Peyer's patch (tissue), 4 donors: Measurements from ENCODE around the gene RALGAPA1. TPM values are rescaled to one million over a fixed set of nuclear protein-coding genes. Genes with fewer than 3 reads are reported as not detected.
A peak's percentile ranks its signal among the peaks of the same experiment; 100 is the strongest.
"Not testable (repeated sequence)": the region's sequence is repeated elsewhere in the genome, so short reads cannot be mapped to it uniquely, and the experiment has no call there.

Source experiments
- DNase-seq, 3 donors: peaks; one replicate each; pipeline ENCODE4 v3.0.0-alpha.2; 2017 to 2019
- H3K27ac ChIP-seq, 4 donors: fragments of 200-600 bp; sonication (generic); one replicate each; pipeline ENCODE4 v1.5.1; 2016 to 2019
- H3K27me3 ChIP-seq, 2 donors: fragments of 200-600 bp; sonication (generic); one replicate each; pipeline ENCODE4 v1.5.1; 2019
- H3K36me3 ChIP-seq, 3 donors: fragments of 200-600 bp; sonication (generic); one replicate each; pipeline ENCODE4 v1.5.1; 2016 to 2019
- H3K4me1 ChIP-seq, 4 donors: fragments of 200-600 bp; sonication (generic); one replicate each; pipeline ENCODE4 v1.5.1; 2016 to 2019
- H3K4me3 ChIP-seq, 4 donors: fragments of 200-600 bp; sonication (generic); 1 replicate in 3 of 4; 2 replicates in 1 of 4; pipeline ENCODE4 v1.5.1; 2016 to 2019; ENCODE audit warnings: mild to moderate bottlenecking in 1 of 4
- H3K9me3 ChIP-seq, 4 donors: fragments of 200-600 bp; sonication (generic); one replicate each; pipeline ENCODE4 v1.5.1; 2016 to 2019; ENCODE audit warnings: mild to moderate bottlenecking in 1 of 4
- POLR2A ChIP-seq, 2 donors: fragments of 450-650 bp; IDR thresholded peaks; one replicate each; pipeline ENCODE4 v1.5.1; 2017; ENCODE audit warnings: antibody characterized with exemption in 2 of 2, mild to moderate bottlenecking in 2 of 2, moderate library complexity in 2 of 2
- total RNA-seq, 4 donors: library from RNA; depleted of rRNA; stranded (reverse); fragments of >200 nt; gene quantifications; one replicate each; pipeline ENCODE4 v1.1.0, GENCODE V29; 2016
- TF ChIP-seq, protein P1 (sequence below), 6 experiments: fragments of 450-650 bp in 4 of 6; fragments of 200-600 bp in 2 of 6; sonication (generic) in 1 of 6; IDR thresholded peaks; one replicate each; pipeline ENCODE4 v1.5.1; 2017 to 2019; ENCODE audit warnings: antibody characterized with exemption in 6 of 6, mild to moderate bottlenecking in 3 of 6, moderate library complexity in 1 of 6

RALGAPA1 gene
- total RNA-seq: 100 to 1,000 TPM in 2 of 4 donors, 10 to 100 TPM in 2; 61.8 to 163 (median 89.4) TPM

- H3K4me3 ChIP-seq: peak within 1 kb of the TSS; percentile 63 to 83 (median 72)
- peak within 1 kb of the TSS; percentile 90 to 95 (median 92) for H3K27ac ChIP-seq
- not testable (repeated sequence) for H3K36me3 ChIP-seq, H3K27me3 ChIP-seq, H3K9me3 ChIP-seq
- H3K4me1 ChIP-seq: peaks cover 0 to 23% (median 0%) of the 10 kb centered on the region in 4 donors
- peak; percentile 95 to 96 for TF ChIP-seq POLR2A (IDR thresholded peaks at IDR 0.05)
- TF ChIP-seq, protein P1, sequence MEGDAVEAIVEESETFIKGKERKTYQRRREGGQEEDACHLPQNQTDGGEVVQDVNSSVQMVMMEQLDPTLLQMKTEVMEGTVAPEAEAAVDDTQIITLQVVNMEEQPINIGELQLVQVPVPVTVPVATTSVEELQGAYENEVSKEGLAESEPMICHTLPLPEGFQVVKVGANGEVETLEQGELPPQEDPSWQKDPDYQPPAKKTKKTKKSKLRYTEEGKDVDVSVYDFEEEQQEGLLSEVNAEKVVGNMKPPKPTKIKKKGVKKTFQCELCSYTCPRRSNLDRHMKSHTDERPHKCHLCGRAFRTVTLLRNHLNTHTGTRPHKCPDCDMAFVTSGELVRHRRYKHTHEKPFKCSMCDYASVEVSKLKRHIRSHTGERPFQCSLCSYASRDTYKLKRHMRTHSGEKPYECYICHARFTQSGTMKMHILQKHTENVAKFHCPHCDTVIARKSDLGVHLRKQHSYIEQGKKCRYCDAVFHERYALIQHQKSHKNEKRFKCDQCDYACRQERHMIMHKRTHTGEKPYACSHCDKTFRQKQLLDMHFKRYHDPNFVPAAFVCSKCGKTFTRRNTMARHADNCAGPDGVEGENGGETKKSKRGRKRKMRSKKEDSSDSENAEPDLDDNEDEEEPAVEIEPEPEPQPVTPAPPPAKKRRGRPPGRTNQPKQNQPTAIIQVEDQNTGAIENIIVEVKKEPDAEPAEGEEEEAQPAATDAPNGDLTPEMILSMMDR (IDR thresholded peaks at IDR 0.05): peak in 4 of 6 experiments; percentile 35 to 69 (median 61)
- DNase-seq: peak; percentile 92 to 98 (median 95)
Observed at GRCh38 chr14:35808638-35809563, at the start of gene RALGAPA1. TSS of gene RALGAPA1 (minus strand) at chr14:35809295. CDS start at chr14:35808835, 460 bp downstream.

- H3K36me3 ChIP-seq: no peaks in the 10 kb centered on the region
- H3K27ac ChIP-seq: no peak overlapping the region
- no peaks in the 10 kb centered on the region for H3K9me3 ChIP-seq
- no peaks in the 10 kb centered on the region for H3K4me1 ChIP-seq
- H3K4me3 ChIP-seq: no peak overlapping the region
- no peaks in the 10 kb centered on the region for H3K27me3 ChIP-seq
- TF ChIP-seq POLR2A (IDR thresholded peaks at IDR 0.05): no peak
- TF ChIP-seq, protein P1 (IDR thresholded peaks at IDR 0.05): no peak
- no peak for DNase-seq
Observed at GRCh38 chr14:35858521-35859209, 49.6 kb upstream of the RALGAPA1 start.

DNA sequence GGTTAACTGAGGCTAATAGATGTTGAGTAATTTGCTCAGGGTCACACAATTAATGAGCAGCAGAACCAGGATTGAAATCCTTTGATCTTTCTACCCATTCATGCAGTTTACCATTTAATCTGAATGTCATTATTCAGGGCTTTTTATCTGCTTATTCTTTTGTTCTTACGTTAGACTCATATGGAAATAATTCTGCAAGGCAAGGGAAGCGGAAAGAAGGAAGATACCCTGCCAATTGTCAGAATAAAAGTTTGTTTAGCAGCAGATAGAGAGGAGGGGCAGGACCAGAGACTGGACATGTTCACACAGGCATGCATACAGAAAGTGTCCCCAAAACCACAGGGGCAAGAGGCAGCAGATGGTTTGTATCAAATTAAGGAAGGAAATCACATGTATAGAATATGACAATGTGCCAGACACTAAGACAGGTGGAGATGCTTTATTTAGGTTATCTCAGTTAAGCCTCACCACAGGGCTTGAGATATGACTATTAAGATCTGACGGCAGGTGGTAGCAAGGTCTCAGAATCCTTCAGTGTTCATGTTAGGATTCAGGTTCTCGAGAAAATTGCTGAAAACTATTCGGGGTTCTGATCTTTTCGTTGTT is 46.9 kb upstream of the RALGAPA1 start:
- no peak for TF ChIP-seq POLR2A (IDR thresholded peaks at IDR 0.05)
- TF ChIP-seq, protein P1 (IDR thresholded peaks at IDR 0.05): no peak
- H3K9me3 ChIP-seq: no peaks in the 10 kb centered on the region
- no peak overlapping the region for H3K4me3 ChIP-seq
- no peaks in the 10 kb centered on the region for H3K36me3 ChIP-seq
- H3K27me3 ChIP-seq: no peaks in the 10 kb centered on the region
- H3K4me1 ChIP-seq: no peaks in the 10 kb centered on the region
- DNase-seq: no peak
- H3K27ac ChIP-seq: no peak overlapping the region

GRCh38 chr14:35854696-35855270 is 45.7 kb upstream of the RALGAPA1 start:
- TF ChIP-seq, protein P1 (IDR thresholded peaks at IDR 0.05): no peak

GRCh38 chr14:35853225-35853624 is 44.1 kb upstream of the RALGAPA1 start:
- no peaks in the 10 kb centered on the region for H3K36me3 ChIP-seq
- no peaks in the 10 kb centered on the region for H3K9me3 ChIP-seq
- H3K27me3 ChIP-seq: no peaks in the 10 kb centered on the region
- H3K4me3 ChIP-seq: no peak overlapping the region
- TF ChIP-seq POLR2A (IDR thresholded peaks at IDR 0.05): no peak
- no peak for DNase-seq
- H3K27ac ChIP-seq: no peak overlapping the region
- H3K4me1 ChIP-seq: no peaks in the 10 kb centered on the region

More at GRCh38 chr14:35854696-35855270, 45.7 kb upstream of the RALGAPA1 start:
- no peaks in the 10 kb centered on the region for H3K27me3 ChIP-seq
- no peak overlapping the region for H3K4me3 ChIP-seq
- no peaks in the 10 kb centered on the region for H3K36me3 ChIP-seq
- no peaks in the 10 kb centered on the region for H3K4me1 ChIP-seq
- no peak overlapping the region for H3K27ac ChIP-seq
- no peaks in the 10 kb centered on the region for H3K9me3 ChIP-seq
- DNase-seq: no peak
